Endometrium (tissue), 2 donors: Measurements from ENCODE around the gene CCL27.
"Not testable (repeated sequence)": the region's sequence is repeated elsewhere in the genome, so short reads cannot be mapped to it uniquely, and the experiment has no call there.

Experiments used
- FAIRE-seq: peaks from 2 replicates; lab custom pipeline; 2012; peaks lifted over from hg19 to GRCh38; lab: Jason Lieb, UNC
- donor health status: control.
- donor health status: control.

The CCL27 gene

DNA sequence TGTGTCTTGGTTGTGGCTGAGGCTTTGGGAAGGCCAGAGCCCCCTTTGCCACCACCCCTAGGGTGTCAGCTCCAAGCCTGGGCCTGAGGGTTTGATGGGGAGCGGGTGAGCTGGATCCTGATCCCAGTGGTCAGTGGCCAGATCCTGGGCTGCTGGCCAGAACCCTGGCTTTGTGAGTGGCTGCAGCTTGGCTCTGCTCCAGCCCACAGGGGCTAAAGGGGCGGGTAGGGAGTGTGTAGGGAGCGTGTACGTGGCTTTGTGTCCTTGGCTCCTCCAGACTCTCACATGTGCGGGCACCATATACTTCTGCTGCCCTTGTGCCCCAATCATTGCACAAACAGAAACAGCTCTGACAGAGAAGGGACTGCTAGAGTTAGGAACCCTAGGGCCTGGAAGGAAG is 11.6 kb downstream of the CCL27 start:
- FAIRE-seq, result no peak

DNA sequence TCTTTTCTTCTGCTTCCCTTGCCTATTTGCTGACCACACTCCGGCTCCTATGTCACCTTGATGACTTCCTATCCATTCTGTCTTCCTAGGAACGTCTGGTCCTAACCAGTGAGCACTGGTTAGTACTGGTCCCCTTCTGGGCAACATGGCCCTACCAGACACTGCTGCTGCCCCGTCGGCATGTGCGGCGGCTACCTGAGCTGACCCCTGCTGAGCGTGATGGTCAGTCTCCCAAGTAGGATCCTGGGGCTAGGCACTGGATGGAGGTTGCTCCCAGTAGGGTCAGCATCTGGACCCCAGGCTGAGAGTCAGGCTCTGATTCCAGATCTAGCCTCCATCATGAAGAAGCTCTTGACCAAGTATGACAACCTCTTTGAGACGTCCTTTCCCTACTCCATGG is 13.8 kb downstream of the CCL27 start:
- FAIRE-seq, result no peak

DNA sequence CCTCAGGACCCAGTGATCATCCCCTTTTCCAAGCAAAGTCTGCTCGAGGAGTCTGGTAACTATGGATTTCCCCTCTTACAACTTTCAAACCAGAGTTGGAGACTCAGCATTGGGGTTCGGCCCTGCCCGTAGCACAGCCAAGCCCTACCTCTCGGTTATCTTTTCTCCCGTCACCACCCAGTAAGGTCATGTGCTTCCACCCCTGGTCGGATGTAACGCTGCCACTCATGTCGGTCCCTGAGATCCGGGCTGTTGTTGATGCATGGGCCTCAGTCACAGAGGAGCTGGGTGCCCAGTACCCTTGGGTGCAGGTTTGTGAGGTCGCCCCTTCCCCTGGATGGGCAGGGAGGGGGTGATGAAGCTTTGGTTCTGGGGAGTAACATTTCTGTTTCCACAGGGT is 14.8 kb downstream of the CCL27 start:
- FAIRE-seq, result no peak

DNA sequence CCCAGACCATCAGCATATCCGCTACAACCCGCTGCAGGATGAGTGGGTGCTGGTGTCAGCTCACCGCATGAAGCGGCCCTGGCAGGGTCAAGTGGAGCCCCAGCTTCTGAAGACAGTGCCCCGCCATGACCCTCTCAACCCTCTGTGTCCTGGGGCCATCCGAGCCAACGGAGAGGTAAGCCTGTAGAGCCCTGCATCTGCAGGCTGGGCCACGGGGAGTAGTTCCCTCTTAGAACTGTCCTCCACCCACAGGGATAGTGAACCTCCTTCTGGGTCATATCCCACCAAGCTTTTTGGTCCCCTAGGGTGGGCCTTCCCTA is 15.4 kb downstream of the CCL27 start:
- no peak for FAIRE-seq

GRCh38 chr9:34646211-34647083 is 16.0 kb downstream of the CCL27 start, which contains the start of gene GALT:
TSS of gene GALT (plus strand) at chr9:34646675. CDS start at chr9:34646705, 30 bp downstream.
- FAIRE-seq, result no peak

DNA sequence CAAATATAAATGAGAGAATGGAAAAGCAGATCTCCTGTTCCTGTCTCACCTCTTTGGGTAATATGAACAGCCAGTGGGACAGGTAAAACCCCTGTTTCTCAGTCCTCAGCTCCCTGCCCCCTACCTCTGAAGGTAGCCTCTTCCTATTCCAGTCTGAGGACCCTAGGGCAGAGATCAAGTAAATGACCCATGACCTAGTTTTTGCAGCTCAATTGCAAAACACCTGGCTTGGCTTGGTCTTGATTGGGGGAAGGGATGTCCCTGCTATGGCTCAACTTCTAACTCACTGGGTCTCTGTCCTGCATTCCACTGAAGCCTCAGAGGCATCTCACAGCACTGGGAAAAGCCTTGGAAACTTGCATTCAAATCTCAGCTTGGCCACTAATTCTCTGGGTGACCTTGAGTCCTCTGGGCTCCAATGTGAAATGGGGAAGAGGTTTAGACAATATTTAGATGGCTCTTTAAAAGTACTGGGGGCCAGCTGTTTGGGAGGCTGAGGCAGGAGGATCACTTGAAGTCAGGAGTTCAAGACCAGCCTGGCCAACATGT is 17.6 kb downstream of the CCL27 start:
- FAIRE-seq, result no peak

DNA sequence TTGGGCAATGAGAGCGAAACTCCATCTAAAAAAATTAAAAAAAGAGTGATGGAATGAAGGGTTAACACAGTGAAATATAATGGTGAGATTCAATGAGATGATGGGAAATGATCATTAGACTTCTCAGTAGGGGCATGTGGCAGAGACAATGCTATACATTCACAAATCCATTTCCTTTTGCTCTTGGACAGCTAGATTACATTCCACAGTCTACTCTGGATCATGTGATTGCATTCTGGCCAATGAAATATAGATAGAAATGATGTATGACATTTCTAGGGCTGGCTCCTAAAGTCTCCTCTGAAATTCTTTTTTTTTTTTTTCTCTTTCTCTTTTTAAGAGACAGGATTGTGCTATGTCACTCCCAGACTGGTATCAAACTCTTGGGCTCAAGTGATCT is 19.8 kb downstream of the CCL27 start:
- FAIRE-seq, result no peak

DNA sequence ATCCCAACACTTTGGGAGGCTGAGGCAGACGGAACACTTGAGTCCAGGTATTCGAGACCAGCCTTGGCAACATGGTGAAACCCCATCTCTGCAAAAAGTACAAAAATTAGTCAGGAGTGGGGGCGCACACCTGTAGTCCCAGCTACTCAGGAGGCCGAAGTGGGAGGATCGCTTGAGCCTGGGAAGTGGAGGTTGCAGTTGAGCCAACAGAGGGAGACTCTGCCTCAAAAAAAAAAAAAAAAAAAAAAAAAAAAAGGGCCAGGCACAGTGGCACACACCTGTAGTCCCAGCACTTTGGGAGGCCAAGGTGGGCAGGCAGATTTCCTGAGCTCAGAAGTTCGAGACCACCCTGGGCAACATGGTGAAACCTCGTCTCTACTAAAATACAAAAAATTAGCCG is 23.1 kb downstream of the CCL27 start:
- not testable (repeated sequence) for FAIRE-seq

DNA sequence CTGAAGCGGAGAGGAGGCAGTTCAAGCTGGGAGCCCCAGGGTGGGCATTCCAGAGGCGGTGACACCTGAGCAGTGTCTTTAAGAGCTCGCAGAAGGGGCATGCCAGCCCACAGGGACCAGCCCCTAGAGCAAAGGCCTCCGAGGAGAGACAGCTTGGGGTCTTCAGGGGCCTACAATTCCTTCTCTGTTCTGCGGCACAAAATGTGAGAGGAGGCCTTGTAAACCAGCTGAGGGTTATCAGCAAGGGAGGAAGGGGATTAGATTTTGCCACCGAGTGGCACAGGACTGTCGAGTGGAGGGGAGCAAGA is 24.4 kb downstream of the CCL27 start:
- no peak for FAIRE-seq

- no peak for FAIRE-seq
Observed at GRCh38 chr9:34637356-34638137, 24.9 kb downstream of the CCL27 start, which contains the start of gene SIGMAR1. TSS of gene SIGMAR1 (minus strand) at chr9:34637787. CDS start at chr9:34637697, 90 bp downstream.

DNA sequence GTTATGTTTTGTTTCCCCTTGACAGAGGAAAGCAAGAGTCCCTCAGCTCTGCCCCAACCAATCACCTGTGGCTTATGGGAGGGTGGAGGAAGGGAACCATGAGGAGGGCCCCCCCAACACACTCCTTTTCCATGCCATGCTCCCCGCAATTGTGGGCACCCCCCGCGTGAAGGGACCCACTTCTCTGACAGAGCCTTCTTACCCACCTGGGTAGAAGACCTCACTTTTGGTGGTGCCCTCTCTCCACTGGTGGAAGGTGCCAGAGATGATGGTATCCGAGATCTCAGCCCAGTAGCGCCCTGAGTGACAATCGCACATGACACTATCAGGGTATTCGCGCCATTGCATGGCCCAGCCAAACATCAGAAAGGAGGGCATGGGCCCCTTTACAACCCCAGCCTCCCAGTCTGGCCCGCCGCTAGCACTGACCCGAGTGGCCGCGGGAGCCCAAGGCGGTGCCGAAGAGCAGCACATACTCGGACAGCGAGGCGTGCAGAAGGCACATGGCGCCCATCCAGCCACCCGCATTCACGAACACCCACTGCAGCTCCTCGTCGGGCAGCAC is 25.6 kb downstream of the CCL27 start:
- FAIRE-seq, result no peak

- FAIRE-seq, result no peak
Observed at GRCh38 chr9:34635556-34635955, 26.9 kb downstream of the CCL27 start.

DNA sequence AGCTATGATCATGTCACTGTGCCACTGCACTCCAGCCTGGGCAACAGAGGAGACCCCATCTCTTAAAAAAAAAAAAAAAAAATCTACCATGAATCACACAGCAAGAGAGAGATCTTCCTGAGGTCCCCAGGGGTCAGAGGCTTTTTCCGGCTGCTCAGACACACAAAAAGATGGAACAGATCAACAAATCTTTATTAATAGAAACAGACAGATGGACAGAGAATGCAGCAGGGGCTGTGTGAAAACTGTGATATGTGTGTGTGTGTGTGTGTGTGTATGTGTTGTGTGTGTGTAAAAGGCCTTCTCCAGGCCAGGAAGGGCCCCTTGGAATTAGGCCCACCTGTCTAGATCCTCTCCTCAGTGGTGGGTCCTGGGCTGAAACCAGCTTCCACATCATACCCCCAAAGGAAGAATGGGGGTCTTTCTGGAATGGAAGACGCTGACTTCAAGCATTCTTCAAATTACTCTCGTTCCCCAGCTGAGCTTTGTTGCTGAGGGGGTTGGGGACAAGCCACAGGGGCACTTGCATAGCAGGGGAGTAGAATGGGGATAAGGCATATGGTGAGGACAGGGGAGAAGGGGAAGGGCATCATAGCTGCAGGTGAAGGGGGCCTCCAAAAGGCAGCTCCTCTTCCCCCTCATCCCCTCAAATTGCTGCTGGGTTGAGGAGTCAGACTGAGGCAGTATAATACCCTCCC is 27.8 kb downstream of the CCL27 start:
- no peak for FAIRE-seq

GRCh38 chr9:34633851-34634550 is 28.5 kb downstream of the CCL27 start:
- FAIRE-seq, result no peak

GRCh38 chr9:34633166-34633565 is 29.3 kb downstream of the CCL27 start:
- FAIRE-seq, result no peak

DNA sequence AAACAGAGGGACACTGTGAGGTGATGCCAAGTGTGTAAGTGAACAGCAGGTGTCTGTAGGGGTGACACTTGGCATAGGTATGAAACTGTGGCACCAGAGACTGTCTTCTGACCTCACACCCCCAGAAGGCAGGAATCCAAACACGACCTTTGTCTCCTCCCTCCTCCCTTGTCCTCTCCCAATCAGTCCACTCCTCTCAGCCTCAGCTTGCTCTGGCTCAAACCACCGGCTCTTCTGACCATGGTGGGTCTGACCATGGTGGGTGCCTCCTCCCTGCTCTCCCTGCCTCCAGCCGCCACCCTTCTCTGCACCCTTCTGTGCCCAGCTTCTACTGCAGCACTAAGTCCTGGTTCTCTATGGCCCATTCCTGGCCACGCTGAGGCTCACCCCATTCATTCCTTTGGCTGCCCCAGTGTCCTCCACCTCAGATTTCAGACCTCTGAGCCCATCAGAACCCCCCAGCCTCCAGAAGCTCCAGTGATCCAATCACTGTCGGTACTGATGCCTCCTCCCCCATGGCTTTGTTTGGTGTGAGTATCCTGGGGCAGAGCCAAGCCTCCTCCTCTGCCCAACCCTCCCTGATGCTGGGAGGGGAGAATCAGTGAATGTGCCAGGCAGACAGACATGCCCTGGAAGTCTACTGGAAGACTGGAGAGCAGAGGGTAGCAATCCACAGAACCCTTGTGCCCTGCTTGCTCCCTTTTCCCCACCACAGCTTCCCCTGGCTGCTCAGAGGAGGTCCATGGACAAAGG is 31.9 kb downstream of the CCL27 start:
- FAIRE-seq, result no peak

DNA sequence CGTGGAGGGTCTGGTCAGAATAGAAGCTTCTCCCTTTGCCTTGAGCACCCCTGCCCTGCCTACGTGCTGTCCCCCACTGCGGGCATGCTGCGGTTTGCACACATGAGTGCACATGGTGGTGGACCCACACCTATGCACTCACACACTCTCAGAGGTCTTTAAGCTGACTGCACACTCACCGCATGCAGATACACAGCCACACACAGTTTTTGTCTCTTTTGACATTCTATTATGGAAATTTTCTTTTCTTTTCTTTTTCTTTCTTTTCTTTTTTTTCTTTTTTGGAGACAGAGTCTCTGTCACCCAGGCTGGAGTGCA is 33.0 kb downstream of the CCL27 start:
- FAIRE-seq, result no peak

GRCh38 chr9:34628656-34629490 is 33.6 kb downstream of the CCL27 start, which contains the start of gene ARID3C:
TSS of gene ARID3C (minus strand) at chr9:34629066. CDS start at chr9:34628014, 1,052 bp downstream.
- FAIRE-seq, result no peak

DNA sequence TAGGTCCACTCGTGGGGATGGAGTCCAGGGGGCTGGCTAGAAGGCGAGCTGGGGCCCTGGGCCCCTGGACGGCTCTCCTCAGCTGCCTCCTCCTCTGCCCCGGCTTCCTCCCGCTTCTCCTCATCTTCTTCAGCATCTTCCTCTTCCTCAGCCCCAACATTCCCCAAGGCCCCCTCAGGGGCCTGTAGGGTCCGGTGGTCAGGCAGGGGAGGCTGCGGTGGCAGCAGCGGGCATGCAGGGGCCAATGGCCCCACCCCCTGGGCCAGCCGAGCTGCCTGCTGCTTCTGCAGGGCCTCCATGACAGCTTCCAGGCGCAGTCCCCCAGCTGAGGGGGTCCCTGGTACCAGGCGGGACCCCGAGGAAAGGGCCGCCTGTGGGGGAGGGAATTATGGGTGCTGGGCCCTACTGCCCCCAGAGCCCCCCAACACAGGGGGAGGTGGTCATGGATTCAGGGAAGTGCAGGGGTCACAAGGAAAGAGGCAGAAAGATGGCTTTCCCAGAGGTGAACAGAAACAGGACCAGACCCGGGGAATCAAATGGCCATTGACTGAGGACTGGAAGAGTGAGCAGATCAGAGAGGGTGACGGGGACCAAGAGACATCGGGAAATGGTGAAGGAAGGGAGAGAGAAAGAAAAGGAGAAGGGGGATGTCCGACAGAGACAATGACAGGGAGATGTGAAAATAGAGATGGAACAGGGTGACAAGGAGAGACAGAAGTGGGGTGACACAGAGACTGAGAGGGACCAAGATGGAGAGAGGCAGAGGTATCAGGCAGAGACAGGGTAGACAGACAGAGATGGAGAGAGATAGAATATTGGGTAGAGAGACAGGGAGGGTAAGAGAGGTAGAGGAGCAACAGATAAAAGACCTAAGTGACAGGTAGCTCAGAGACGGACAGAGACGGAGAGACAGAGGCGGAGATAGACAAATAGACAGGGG is 34.5 kb downstream of the CCL27 start:
- no peak for FAIRE-seq
